Parathyroid adenoma (tissue), 2 donors: ENCODE results near the gene ABCD1.
"Not testable (repeated sequence)": the region's sequence is repeated elsewhere in the genome, so short reads cannot be mapped to it uniquely, and the experiment has no call there.

Source experiments
- H2AFZ ChIP-seq: fragments of 300-600 bp; sonication (generic); one replicate; pipeline ENCODE4 v1.7.0; 2017; ENCODE audit warnings: antibody characterized with exemption, mild to moderate bottlenecking
- H3K27ac ChIP-seq: fragments of 300-600 bp; sonication (generic); one replicate; pipeline ENCODE4 v1.7.0; 2017
- H3K27me3 ChIP-seq: fragments of 300-600 bp; sonication (generic); one replicate; pipeline ENCODE4 v1.7.0; 2017; ENCODE audit warnings: low read length; ENCODE audit not compliant: control insufficient read depth, insufficient read depth
- H3K36me3 ChIP-seq: fragments of 300-600 bp; sonication (generic); one replicate; pipeline ENCODE4 v1.7.0; 2017; ENCODE audit warnings: low read length; ENCODE audit not compliant: control insufficient read depth, insufficient read depth
- H3K4me1 ChIP-seq: fragments of 300-600 bp; sonication (generic); one replicate; pipeline ENCODE4 v1.7.0; 2017; ENCODE audit warnings: control low read depth
- H3K4me2 ChIP-seq: fragments of 300-600 bp; sonication (generic); one replicate; pipeline ENCODE4 v1.7.0; 2017; ENCODE audit warnings: low read length
- H3K4me3 ChIP-seq: fragments of 300-600 bp; sonication (generic); one replicate; pipeline ENCODE4 v1.7.0; 2017; ENCODE audit warnings: low read depth, low read length
- H3K79me2 ChIP-seq: fragments of 300-600 bp; sonication (generic); one replicate; pipeline ENCODE4 v1.7.0; 2017; ENCODE audit warnings: control low read depth
- H3K9ac ChIP-seq: fragments of 300-600 bp; sonication (generic); one replicate; pipeline ENCODE4 v1.7.0; 2017; ENCODE audit warnings: mild to moderate bottlenecking
- H3K9me3 ChIP-seq: fragments of 300-600 bp; sonication (generic); one replicate; pipeline ENCODE4 v1.7.0; 2017; ENCODE audit warnings: low read length; ENCODE audit not compliant: control insufficient read depth
- TF ChIP-seq, protein P1 (sequence below): fragments of 300-600 bp; sonication (generic); IDR thresholded peaks from one replicate; pipeline ENCODE4 v1.7.0; 2017; ENCODE audit warnings: antibody characterized with exemption, mild to moderate bottlenecking
- donor health status: primary hyperparathyroidism.

ABCD1 gene

DNA sequence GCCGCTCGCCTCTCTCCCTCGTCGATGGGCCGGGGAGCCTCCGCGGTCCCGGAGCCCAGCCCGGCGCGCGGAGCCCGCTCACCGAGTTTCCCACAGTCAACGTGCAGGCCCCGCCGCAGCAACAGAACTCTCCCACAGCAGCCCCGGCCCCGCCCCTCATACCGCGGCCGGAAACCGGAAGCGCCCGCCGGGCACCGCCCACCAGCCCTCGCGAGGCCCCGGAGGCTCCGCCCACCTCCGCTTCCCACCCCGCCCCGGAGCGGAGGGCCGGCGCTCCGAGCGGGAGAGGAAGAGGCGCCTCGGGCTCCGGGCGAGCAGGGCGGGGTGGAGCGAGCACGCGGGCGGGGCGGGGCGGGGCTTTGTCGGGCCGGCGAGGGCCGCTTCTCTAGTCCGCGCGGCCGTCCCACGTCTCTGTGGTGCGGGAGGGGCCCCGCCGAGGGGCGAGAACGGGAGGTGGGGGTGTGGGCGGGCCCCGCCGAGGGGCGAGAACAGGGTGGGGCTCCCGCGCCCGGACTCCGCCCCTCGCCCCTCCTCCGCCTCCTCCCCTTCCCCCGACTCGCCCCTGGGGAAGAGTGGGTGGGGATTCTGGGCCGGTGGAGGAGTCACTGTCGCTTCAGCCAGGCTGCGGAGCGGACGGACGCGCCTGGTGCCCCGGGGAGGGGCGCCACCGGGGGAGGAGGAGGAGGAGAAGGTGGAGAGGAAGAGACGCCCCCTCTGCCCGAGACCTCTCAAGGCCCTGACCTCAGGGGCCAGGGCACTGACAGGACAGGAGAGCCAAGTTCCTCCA lies at the start of gene ABCD1, which contains the start of gene BCAP31:
TSS of gene ABCD1 (plus strand) at position 605 of the 787 bp plus-strand sequence. CDS start 411 bp downstream, outside the sequence.
TSS of gene BCAP31 (minus strand) at position 136 of the 787 bp plus-strand sequence. CDS start 1,143 bp downstream, outside the sequence.
- Histone ChIP-seq H3K27me3 (no peaks in the 10 kb centered on the region), H3K9me3 (no peaks in the 10 kb centered on the region), H3K36me3 (no peaks in the 10 kb centered on the region), H2AFZ (peak within 1 kb of the TSS; percentile 79), H3K4me2 (peak within 1 kb of the TSS; percentile 82), H3K4me1 (peaks cover 10% of the 10 kb centered on the region), H3K27ac (peak within 1 kb of the TSS; percentile 75), H3K79me2 (peaks cover 11% of the 10 kb centered on the region), H3K4me3 (peak within 1 kb of the TSS; percentile 69), H3K9ac (peak within 1 kb of the TSS; percentile 61)
- TF ChIP-seq, protein P1, sequence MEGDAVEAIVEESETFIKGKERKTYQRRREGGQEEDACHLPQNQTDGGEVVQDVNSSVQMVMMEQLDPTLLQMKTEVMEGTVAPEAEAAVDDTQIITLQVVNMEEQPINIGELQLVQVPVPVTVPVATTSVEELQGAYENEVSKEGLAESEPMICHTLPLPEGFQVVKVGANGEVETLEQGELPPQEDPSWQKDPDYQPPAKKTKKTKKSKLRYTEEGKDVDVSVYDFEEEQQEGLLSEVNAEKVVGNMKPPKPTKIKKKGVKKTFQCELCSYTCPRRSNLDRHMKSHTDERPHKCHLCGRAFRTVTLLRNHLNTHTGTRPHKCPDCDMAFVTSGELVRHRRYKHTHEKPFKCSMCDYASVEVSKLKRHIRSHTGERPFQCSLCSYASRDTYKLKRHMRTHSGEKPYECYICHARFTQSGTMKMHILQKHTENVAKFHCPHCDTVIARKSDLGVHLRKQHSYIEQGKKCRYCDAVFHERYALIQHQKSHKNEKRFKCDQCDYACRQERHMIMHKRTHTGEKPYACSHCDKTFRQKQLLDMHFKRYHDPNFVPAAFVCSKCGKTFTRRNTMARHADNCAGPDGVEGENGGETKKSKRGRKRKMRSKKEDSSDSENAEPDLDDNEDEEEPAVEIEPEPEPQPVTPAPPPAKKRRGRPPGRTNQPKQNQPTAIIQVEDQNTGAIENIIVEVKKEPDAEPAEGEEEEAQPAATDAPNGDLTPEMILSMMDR: no peak

DNA sequence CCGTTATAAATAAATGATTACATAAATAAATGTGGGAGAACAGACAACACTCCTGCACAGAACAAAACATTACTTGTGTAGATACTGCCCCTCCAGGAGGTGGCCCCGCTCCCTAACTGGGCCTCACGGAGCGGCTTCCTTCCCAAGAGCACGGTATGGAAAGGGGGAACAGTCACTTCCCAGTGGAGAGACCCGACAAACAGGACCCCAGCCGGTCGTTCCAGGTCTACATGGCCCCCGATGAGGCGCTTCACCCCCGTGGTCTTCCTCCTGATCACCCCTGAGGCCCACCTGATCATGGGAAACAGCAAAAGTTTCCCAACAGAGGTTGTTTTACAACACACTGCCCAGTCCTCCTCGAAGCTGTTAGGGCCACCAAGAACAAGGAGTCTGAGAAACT lies 43.5 kb upstream of the ABCD1 start:
- no peaks in the 10 kb centered on the region for H3K27me3 ChIP-seq
- no peak overlapping the region for H3K27ac ChIP-seq
- no peaks in the 10 kb centered on the region for H3K9me3 ChIP-seq
- no peak overlapping the region for H3K4me3 ChIP-seq
- H3K79me2 ChIP-seq: no peaks in the 10 kb centered on the region
- H3K9ac ChIP-seq: no peak overlapping the region
- H3K4me2 ChIP-seq: no peak overlapping the region
- H2AFZ ChIP-seq: no peak overlapping the region
- TF ChIP-seq, protein P1: no peak
- no peaks in the 10 kb centered on the region for H3K36me3 ChIP-seq
- no peaks in the 10 kb centered on the region for H3K4me1 ChIP-seq

DNA sequence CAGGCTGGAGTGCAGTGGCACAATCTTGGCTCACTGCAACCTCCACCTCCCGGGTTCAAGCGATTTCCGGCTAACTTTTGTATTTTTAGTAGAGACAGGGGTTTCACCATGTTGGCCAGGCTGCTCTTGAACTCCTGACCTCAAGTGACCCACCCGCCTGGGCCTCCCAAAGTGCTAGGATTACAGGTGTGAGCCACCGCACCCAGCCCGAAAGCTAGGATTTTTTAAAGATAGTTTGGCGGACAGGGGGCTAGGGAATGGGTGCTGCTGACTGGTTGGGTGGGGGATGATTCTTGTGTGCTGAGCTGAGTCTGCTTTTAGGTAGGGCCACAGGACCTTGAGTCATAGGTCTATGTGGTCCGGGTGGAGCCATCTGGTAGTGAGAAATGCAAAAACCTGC lies 41.2 kb upstream of the ABCD1 start:
- not testable (repeated sequence) for H3K4me3 ChIP-seq, H3K36me3 ChIP-seq, H3K27ac ChIP-seq, H3K9ac ChIP-seq, H3K79me2 ChIP-seq, H3K27me3 ChIP-seq, H3K4me1 ChIP-seq, H3K4me2 ChIP-seq, H2AFZ ChIP-seq, H3K9me3 ChIP-seq

DNA sequence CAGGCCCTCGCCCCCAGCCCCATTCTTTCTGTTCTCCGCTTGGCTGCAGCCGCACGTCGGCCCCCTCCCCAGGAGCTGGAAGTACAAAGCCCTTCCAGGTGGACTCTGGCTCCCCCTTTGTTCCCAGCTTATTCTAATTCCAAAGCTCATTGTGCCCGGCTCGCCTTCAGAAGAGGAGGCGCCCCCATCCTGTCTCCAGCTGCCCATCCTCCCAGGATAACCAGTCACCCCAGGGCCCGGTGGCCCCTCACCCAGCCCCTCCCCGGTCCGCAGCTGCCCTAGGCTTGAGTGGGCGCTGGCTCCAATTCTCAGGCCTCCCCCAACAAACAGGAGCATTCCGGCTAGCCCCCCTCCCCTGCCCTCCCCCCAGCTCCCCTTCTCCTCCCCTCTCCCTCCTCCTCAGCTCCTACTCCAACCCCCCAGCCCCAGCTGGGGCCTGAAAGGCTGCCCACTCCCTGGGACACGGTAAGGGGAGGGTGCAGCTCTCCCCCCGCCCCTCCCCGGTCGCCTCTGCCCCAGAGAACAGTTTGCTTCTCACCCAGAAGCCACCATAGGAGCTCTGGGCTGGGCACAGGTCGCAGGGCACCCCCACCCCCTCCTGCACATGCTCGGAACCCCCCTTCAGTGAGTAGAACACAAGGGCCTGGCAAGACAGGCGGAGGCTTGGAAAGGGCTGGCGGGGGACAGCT lies 40.0 kb upstream of the ABCD1 start:
- no peaks in the 10 kb centered on the region for H3K36me3 ChIP-seq

DNA sequence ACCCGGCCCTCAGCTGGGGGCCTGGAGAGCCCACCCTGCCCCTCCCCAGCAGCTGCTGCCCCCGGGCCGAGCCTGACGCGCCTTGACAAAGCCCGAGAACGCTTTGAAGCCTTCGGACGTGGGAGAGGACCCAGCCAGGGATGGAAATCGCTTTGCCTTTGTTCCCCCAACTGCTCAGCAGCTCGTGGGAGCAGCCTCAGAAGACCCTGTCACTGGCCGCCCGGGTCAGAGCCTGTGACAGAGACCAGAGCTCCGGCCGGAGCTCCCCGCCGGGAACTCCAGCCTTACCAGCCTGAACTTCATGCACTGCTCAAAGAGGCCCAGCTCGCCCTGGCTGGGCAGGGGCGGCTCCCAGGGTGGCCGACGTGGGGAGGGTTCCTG lies 39.5 kb upstream of the ABCD1 start:
- Histone ChIP-seq H3K9me3 (no peaks in the 10 kb centered on the region), H3K36me3 (no peaks in the 10 kb centered on the region), H3K9ac (no peak overlapping the region), H3K4me3 (no peak overlapping the region), H3K27me3 (no peaks in the 10 kb centered on the region), H2AFZ (no peak overlapping the region), H3K79me2 (no peaks in the 10 kb centered on the region), H3K27ac (no peak overlapping the region), H3K4me2 (no peak overlapping the region), H3K4me1 (no peaks in the 10 kb centered on the region)
- TF ChIP-seq, protein P1: no peak

More for the DNA sequence above, 40.0 kb upstream of the ABCD1 start:
- Histone ChIP-seq H3K4me3 (no peak overlapping the region), H3K4me1 (no peaks in the 10 kb centered on the region), H3K79me2 (no peaks in the 10 kb centered on the region), H3K9ac (no peak overlapping the region), H3K9me3 (no peaks in the 10 kb centered on the region), H3K4me2 (no peak overlapping the region), H3K27me3 (no peaks in the 10 kb centered on the region), H3K27ac (no peak overlapping the region), H2AFZ (no peak overlapping the region)
- TF ChIP-seq, protein P1: no peak
